Astrocyte of the spinal cord (primary cell): ENCODE measurements around the gene COL28A1.
A peak's percentile ranks its signal among the peaks of the same experiment; 100 is the strongest.

Experiments used
- DNase-seq: peaks from one replicate; pipeline ENCODE4 v3.0.0; 2011; ENCODE audit warnings: low read depth, low spot score
- H3K4me3 ChIP-seq: 2 replicates; pipeline ENCODE4 v1.5.1; 2011; ENCODE audit warnings: low read depth, mild to moderate bottlenecking, low read length, moderate library complexity
- CTCF ChIP-seq: IDR thresholded peaks from 2 replicates; pipeline ENCODE4 v1.5.1; 2012; ENCODE audit warnings: low read depth, mild to moderate bottlenecking, low read length, inconsistent platforms
- in situ Hi-C: cut with HindIII; loops from 2 replicates; pipeline ENCODE4 v1.10.0; 2017; ENCODE audit warnings: low sequenced_read_pairs

COL28A1 gene

GRCh38 chr7:7576344-7576743, 40.7 kb upstream of the COL28A1 start:
- H3K4me3 ChIP-seq, result no peak overlapping the region
- TF ChIP-seq CTCF, result no peak
- no peak for DNase-seq
- in situ Hi-C loops, result no loop called here

GRCh38 chr7:7573701-7574100, 38.0 kb upstream of the COL28A1 start:
- no peak overlapping the region for H3K4me3 ChIP-seq
- DNase-seq, result no peak
- in situ Hi-C loops, result no loop called here
- TF ChIP-seq CTCF, result no peak

- TF ChIP-seq CTCF, result no peak
- in situ Hi-C loops, result no loop called here
- no peak overlapping the region for H3K4me3 ChIP-seq
- no peak for DNase-seq
Measured at GRCh38 chr7:7570584-7570983, 34.9 kb upstream of the COL28A1 start.

- in situ Hi-C loops, result no loop called here
- TF ChIP-seq CTCF, result no peak
- H3K4me3 ChIP-seq, result no peak overlapping the region
Measured at GRCh38 chr7:7569615-7570014, 33.9 kb upstream of the COL28A1 start.

GRCh38 chr7:7569081-7569527, 33.4 kb upstream of the COL28A1 start:
- no peak for TF ChIP-seq CTCF
- in situ Hi-C loops, result no loop called here
- H3K4me3 ChIP-seq, result no peak overlapping the region
- no peak for DNase-seq

More at GRCh38 chr7:7569615-7570014, 33.9 kb upstream of the COL28A1 start:
- DNase-seq, result no peak

- in situ Hi-C loops, result no loop called here
- H3K4me3 ChIP-seq, result peak overlapping the region; percentile 59
- no peak for TF ChIP-seq CTCF
- no peak for DNase-seq
Measured at GRCh38 chr7:7568553-7568952, 32.9 kb upstream of the COL28A1 start.
